HCT116 (cell line): ENCODE results near the gene CEP55. TPM values are rescaled to one million over a fixed set of nuclear protein-coding genes. Genes with fewer than 3 reads are reported as not detected.

Experiments
- ATAC-seq: fragments of 200-7000 bp; cut with Tn5 transposase; 2 replicates; pipeline ENCODE4 v1.9.1; 2020; ENCODE audit warnings: mild to moderate bottlenecking, moderate library complexity
- BruUV-seq: library from RNA; stranded (reverse); fragments of 400-500 nt; replicated peaks from 2 replicates; lab custom pipeline; 2021; lab: Mats Ljungman, UMichigan
- CTCF ChIA-PET: fragments of 300-600 bp; sonication (Branson Sonifier 250); formaldehyde crosslinking; loops from one replicate; lab custom pipeline; 2021; ENCODE audit warnings: antibody characterized with exemption; lab: Charles Lee
- POLR2A ChIA-PET: fragments of 300-600, 350-600 bp; sonication (Branson Sonifier 250); formaldehyde crosslinking; loops from one replicate; lab custom pipeline; 2021; ENCODE audit warnings: antibody characterized with exemption; lab: Charles Lee
- RAD21 ChIA-PET, 2 experiments: fragments of 300-600 bp; sonication (Branson Sonifier 250); formaldehyde crosslinking; loops; one replicate each; lab custom pipeline; 2023; ENCODE audit warnings: low total read pairs in 2 of 2; ENCODE audit not compliant: uncharacterized antibody in 2 of 2, unreplicated experiment in 2 of 2, low non-redundant PET in 1 of 2; lab: Charles Lee
- DNase-seq: peaks from one replicate; pipeline ENCODE4 v3.0.0-alpha.2; 2010; ENCODE audit warnings: low read depth, low spot score
- H2AFZ ChIP-seq: fragments of 200-600 bp; shearing (Covaris generic), sonication (generic); 2 replicates; pipeline ENCODE4 v1.6.1; 2017; ENCODE audit warnings: low read depth, mixed run types, mixed read lengths, antibody characterized with exemption, low read length; ENCODE audit not compliant: poor library complexity, severe bottlenecking
- H3K27ac ChIP-seq: 2 replicates; pipeline ENCODE4 v1.5.1; 2012; ENCODE audit warnings: low read depth, low read length
- H3K27me3 ChIP-seq: fragments of 200-600 bp; sonication (generic); 2 replicates; pipeline ENCODE4 v1.6.1; 2016; ENCODE audit warnings: mixed run types, low read length, mixed read lengths; ENCODE audit not compliant: insufficient read depth
- H3K36me3 ChIP-seq, 2 experiments: fragments of 200-500 bp in 1 of 2; fragments of 200-600 bp in 1 of 2; sonication (Bioruptor generic) in 1 of 2; sonication (generic) in 1 of 2; 2 replicates each; pipeline versions ENCODE4 v1.5.1 to v1.6.1; 2014 to 2016; ENCODE audit warnings: low read length in 2 of 2, inconsistent platforms in 1 of 2, mixed read lengths in 1 of 2, mixed run types in 1 of 2; ENCODE audit not compliant: insufficient read depth in 2 of 2, control insufficient read depth in 1 of 2
- H3K4me1 ChIP-seq, 2 experiments: fragments of 200-600 bp in 1 of 2; sonication (generic) in 1 of 2; 2 replicates each; pipeline versions ENCODE4 v1.5.1 to v1.6.1; 2012 to 2017; ENCODE audit warnings: low read length in 2 of 2, inconsistent platforms in 1 of 2, mild to moderate bottlenecking in 1 of 2, mixed read lengths in 1 of 2, mixed run types in 1 of 2, moderate library complexity in 1 of 2; ENCODE audit not compliant: insufficient read depth in 2 of 2, control insufficient read depth in 1 of 2
- H3K4me2 ChIP-seq: fragments of 200-600 bp; sonication (generic); 2 replicates; pipeline ENCODE4 v1.6.1; 2017; ENCODE audit warnings: mixed run types, low read length, mixed read lengths
- H3K4me3 ChIP-seq, 2 experiments: fragments of 200-600 bp in 1 of 2; sonication (generic) in 1 of 2; replicated peaks in 1 of 2; 2 replicates each; pipeline ENCODE4 v1.5.1; 2011 to 2016; ENCODE audit warnings: low read length in 2 of 2, control low read depth in 1 of 2, low read depth in 1 of 2, mild to moderate bottlenecking in 1 of 2, mixed read lengths in 1 of 2, mixed run types in 1 of 2
- H3K79me2 ChIP-seq: fragments of 200-600 bp; sonication (generic); 2 replicates; pipeline ENCODE4 v1.6.1; 2017; ENCODE audit warnings: mild to moderate bottlenecking, mixed run types, low read length, moderate library complexity, mixed read lengths; ENCODE audit not compliant: insufficient read depth
- H3K9ac ChIP-seq: fragments of 200-600 bp; sonication (generic); 2 replicates; pipeline ENCODE4 v1.6.1; 2016; ENCODE audit warnings: low read length, mixed read lengths
- H3K9me2 ChIP-seq: fragments of 200-600 bp; sonication (generic), shearing (Covaris generic); 2 replicates; pipeline ENCODE4 v1.6.1; 2017; ENCODE audit warnings: mixed run types, mild to moderate bottlenecking, moderate library complexity; ENCODE audit not compliant: insufficient read depth
- H3K9me3 ChIP-seq, 2 experiments: fragments of 200-500 bp in 1 of 2; fragments of 200-600 bp in 1 of 2; sonication (Bioruptor generic) in 1 of 2; sonication (generic) in 1 of 2; 2 replicates each; pipeline ENCODE4 v1.6.1; 2014 to 2017; ENCODE audit warnings: low read length in 2 of 2, mixed read lengths in 2 of 2, inconsistent platforms in 1 of 2, low read depth in 1 of 2, mild to moderate bottlenecking in 1 of 2, mixed run types in 1 of 2, moderate library complexity in 1 of 2; ENCODE audit not compliant: control insufficient read depth in 1 of 2, insufficient read depth in 1 of 2
- H4K20me1 ChIP-seq: fragments of 200-600 bp; sonication (generic), shearing (Covaris generic); 2 replicates; pipeline ENCODE4 v1.6.1; 2017; ENCODE audit warnings: mixed run types, mild to moderate bottlenecking, moderate library complexity; ENCODE audit not compliant: insufficient read depth
- CBX3 ChIP-seq: IDR thresholded peaks from 2 replicates; pipeline ENCODE4 v1.6.1; 2012; ENCODE audit warnings: low read depth
- ELF1 ChIP-seq: IDR thresholded peaks from 2 replicates; pipeline ENCODE4 v1.6.1; 2012; ENCODE audit warnings: low read depth, borderline replicate concordance
- EZH2 ChIP-seq: fragments of 200-600 bp; sonication (generic); IDR thresholded peaks from 2 replicates; pipeline ENCODE4 v1.6.1; 2017; ENCODE audit warnings: antibody characterized with exemption, mixed run types
- EZH2phosphoT487 ChIP-seq: fragments of 200-600 bp; IDR thresholded peaks from 2 replicates; pipeline ENCODE4 v1.6.1; 2018; ENCODE audit warnings: antibody characterized with exemption, borderline replicate concordance
- RAD21 ChIP-seq: IDR thresholded peaks from 2 replicates; pipeline ENCODE4 v1.6.1; 2012; ENCODE audit warnings: low read depth, mild to moderate bottlenecking
- SIN3A ChIP-seq: IDR thresholded peaks from 2 replicates; pipeline ENCODE4 v1.6.1; 2012; ENCODE audit warnings: low read depth
- SP1 ChIP-seq: IDR thresholded peaks from 2 replicates; pipeline ENCODE4 v1.6.1; 2012; ENCODE audit warnings: low read depth
- SRF ChIP-seq: IDR thresholded peaks from 2 replicates; pipeline ENCODE4 v1.6.1; 2012; ENCODE audit warnings: low read depth
- YY1 ChIP-seq: IDR thresholded peaks from 2 replicates; pipeline ENCODE4 v1.6.1; 2011; ENCODE audit warnings: low read length, low read depth, moderate library complexity, mild to moderate bottlenecking; ENCODE audit not compliant: insufficient replicate concordance; ENCODE audit errors: extremely low read depth
- intact Hi-C: fragments of 100-400 bp; cut with micrococcal nuclease; formaldehyde crosslinking; loops from 2 replicates; pipeline ENCODE4 v1.10.0; 2022
- total RNA-seq: library from RNA; stranded (reverse); gene quantifications from one replicate; pipeline ENCODE4 v1.2.1, GENCODE V29; 2021; ENCODE audit not compliant: unreplicated experiment
- TF ChIP-seq, protein P1 (sequence below): IDR thresholded peaks from 2 replicates; pipeline ENCODE4 v1.6.1; 2012
- TF ChIP-seq, protein P2 (sequence below), 3 experiments: fragments of 200-600 bp in 1 of 3; sonication (generic) in 1 of 3; IDR thresholded peaks in 2 of 3; conservative IDR thresholded peaks in 1 of 3; 2 replicates each; pipeline ENCODE4 v1.5.1; 2012 to 2017; ENCODE audit warnings: low read depth in 2 of 3, low read length in 2 of 3, antibody characterized with exemption in 1 of 3, borderline replicate concordance in 1 of 3, control low read depth in 1 of 3, mild to moderate bottlenecking in 1 of 3, mixed read lengths in 1 of 3, mixed run types in 1 of 3, moderate library complexity in 1 of 3; ENCODE audit not compliant: insufficient read depth in 1 of 3
- TF ChIP-seq, protein P3 (sequence below): IDR thresholded peaks from 2 replicates; pipeline ENCODE4 v1.6.1; 2012; ENCODE audit warnings: low read depth

Gene CEP55
- total RNA-seq, 1 experiment from 2014 or later: 63.7 TPM

DNA sequence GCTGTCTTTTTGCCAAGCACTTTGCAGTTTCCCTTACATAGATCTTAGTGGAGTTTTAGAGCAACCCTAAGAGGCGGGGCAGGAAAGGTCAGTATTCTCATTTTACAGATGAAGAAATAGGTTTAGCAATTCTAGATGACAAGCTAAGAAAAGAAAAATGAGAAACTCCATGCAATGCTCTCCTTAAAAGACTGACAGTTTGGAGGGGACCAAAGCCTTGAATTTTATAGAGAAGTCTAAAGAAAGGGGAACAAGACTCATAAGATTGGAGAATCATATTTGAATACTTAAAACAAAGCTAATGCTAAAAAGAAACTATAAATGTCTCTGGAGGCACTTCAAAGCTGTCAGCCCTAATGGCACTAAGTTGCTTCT is 19.6 kb downstream of the CEP55 start:
- no peak overlapping the region for H3K4me3 ChIP-seq
- H3K36me3 ChIP-seq: peaks cover 53 to 70% of the 10 kb centered on the region in 2 experiments
- H3K9me3 ChIP-seq: no peaks in the 10 kb centered on the region
- CTCF ChIA-PET: no interaction called here
- no peak for TF ChIP-seq SRF
- H3K4me2 ChIP-seq: no peak overlapping the region
- no peak overlapping the region for H3K9ac ChIP-seq
- no peaks in the 10 kb centered on the region for H3K79me2 ChIP-seq
- BruUV-seq: no TSS peak
- no peaks in the 10 kb centered on the region for H4K20me1 ChIP-seq
- intact Hi-C loops: loop anchor here (10.0 kb wide), 1 partner anchor 991 kb away; no protein-coding TSS in a partner anchor
- ATAC-seq (no peak), DNase-seq (no peak)
- no peaks in the 10 kb centered on the region for H3K4me1 ChIP-seq
- H3K27me3 ChIP-seq: no peaks in the 10 kb centered on the region
- H3K27ac ChIP-seq: no peak overlapping the region
- H2AFZ ChIP-seq: no peak overlapping the region
- H3K9me2 ChIP-seq: no peaks in the 10 kb centered on the region
- RAD21 ChIA-PET: interaction anchor here in 1 of 2 experiments (1.2 kb wide), 1 partner anchor 164 kb away, joined by 3 read pairs; no protein-coding TSS in a partner anchor
- POLR2A ChIA-PET: no interaction called here

- DNase-seq (no peak), ATAC-seq (no peak)
- Histone ChIP-seq H3K79me2 (no peaks in the 10 kb centered on the region), H3K27me3 (no peaks in the 10 kb centered on the region), H3K27ac (no peak overlapping the region), H3K9me3 (no peaks in the 10 kb centered on the region), H3K4me2 (no peak overlapping the region), H3K9me2 (no peaks in the 10 kb centered on the region), H2AFZ (no peak overlapping the region), H3K4me3 (no peak overlapping the region), H3K9ac (no peak overlapping the region), H3K4me1 (no peaks in the 10 kb centered on the region), H3K36me3 (peaks cover 52 to 64% of the 10 kb centered on the region in 2 experiments), H4K20me1 (no peaks in the 10 kb centered on the region)
- ChIA-PET POLR2A (no interaction called here), RAD21 (no interaction called here), CTCF (no interaction called here)
- TF ChIP-seq EZH2: no peak
- TF ChIP-seq SRF: no peak
- TF ChIP-seq EZH2phosphoT487: no peak
- TF ChIP-seq, protein P1, sequence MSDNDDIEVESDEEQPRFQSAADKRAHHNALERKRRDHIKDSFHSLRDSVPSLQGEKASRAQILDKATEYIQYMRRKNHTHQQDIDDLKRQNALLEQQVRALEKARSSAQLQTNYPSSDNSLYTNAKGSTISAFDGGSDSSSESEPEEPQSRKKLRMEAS: no peak
- no peak for TF ChIP-seq RAD21
- no peak for TF ChIP-seq SIN3A
- TF ChIP-seq, protein P2, sequence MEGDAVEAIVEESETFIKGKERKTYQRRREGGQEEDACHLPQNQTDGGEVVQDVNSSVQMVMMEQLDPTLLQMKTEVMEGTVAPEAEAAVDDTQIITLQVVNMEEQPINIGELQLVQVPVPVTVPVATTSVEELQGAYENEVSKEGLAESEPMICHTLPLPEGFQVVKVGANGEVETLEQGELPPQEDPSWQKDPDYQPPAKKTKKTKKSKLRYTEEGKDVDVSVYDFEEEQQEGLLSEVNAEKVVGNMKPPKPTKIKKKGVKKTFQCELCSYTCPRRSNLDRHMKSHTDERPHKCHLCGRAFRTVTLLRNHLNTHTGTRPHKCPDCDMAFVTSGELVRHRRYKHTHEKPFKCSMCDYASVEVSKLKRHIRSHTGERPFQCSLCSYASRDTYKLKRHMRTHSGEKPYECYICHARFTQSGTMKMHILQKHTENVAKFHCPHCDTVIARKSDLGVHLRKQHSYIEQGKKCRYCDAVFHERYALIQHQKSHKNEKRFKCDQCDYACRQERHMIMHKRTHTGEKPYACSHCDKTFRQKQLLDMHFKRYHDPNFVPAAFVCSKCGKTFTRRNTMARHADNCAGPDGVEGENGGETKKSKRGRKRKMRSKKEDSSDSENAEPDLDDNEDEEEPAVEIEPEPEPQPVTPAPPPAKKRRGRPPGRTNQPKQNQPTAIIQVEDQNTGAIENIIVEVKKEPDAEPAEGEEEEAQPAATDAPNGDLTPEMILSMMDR (IDR thresholded peaks at IDR 0.05 in 2 of 3, conservative IDR thresholded peaks at IDR 0.05 in 1 of 3; ENCODE audit: borderline replicate concordance in 1 of 3, insufficient read depth in 1 of 3, low read depth in 2 of 3, low read length in 2 of 3): no peak
- TF ChIP-seq, protein P3, sequence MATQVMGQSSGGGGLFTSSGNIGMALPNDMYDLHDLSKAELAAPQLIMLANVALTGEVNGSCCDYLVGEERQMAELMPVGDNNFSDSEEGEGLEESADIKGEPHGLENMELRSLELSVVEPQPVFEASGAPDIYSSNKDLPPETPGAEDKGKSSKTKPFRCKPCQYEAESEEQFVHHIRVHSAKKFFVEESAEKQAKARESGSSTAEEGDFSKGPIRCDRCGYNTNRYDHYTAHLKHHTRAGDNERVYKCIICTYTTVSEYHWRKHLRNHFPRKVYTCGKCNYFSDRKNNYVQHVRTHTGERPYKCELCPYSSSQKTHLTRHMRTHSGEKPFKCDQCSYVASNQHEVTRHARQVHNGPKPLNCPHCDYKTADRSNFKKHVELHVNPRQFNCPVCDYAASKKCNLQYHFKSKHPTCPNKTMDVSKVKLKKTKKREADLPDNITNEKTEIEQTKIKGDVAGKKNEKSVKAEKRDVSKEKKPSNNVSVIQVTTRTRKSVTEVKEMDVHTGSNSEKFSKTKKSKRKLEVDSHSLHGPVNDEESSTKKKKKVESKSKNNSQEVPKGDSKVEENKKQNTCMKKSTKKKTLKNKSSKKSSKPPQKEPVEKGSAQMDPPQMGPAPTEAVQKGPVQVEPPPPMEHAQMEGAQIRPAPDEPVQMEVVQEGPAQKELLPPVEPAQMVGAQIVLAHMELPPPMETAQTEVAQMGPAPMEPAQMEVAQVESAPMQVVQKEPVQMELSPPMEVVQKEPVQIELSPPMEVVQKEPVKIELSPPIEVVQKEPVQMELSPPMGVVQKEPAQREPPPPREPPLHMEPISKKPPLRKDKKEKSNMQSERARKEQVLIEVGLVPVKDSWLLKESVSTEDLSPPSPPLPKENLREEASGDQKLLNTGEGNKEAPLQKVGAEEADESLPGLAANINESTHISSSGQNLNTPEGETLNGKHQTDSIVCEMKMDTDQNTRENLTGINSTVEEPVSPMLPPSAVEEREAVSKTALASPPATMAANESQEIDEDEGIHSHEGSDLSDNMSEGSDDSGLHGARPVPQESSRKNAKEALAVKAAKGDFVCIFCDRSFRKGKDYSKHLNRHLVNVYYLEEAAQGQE: no peak
- no peak for TF ChIP-seq ELF1
- TF ChIP-seq CBX3: no peak
- TF ChIP-seq YY1: no peak
- TF ChIP-seq SP1: no peak
- intact Hi-C loops: loop anchor here (1.0 to 10.0 kb wide), 2 partner anchors 11 to 994 kb away; no protein-coding TSS in a partner anchor
- no TSS peak for BruUV-seq
Observed at GRCh38 chr10:93518531-93518930, 22.1 kb downstream of the CEP55 start.
